Erythroblast (primary cell): ENCODE data around the gene KIF2C.
"Not testable (repeated sequence)": the region's sequence is repeated elsewhere in the genome, so short reads cannot be mapped to it uniquely, and the experiment has no call there.

ENCODE experiments used
- GATA1 ChIP-seq: IDR thresholded peaks from 2 replicates; pipeline ENCODE4 v1.6.1; 2011; ENCODE audit warnings: low read depth, mild to moderate bottlenecking, control low read depth, low read length, moderate library complexity
- POLR2A ChIP-seq: IDR thresholded peaks from 2 replicates; pipeline ENCODE4 v1.6.1; 2011; ENCODE audit warnings: mild to moderate bottlenecking, low read length

- not testable (repeated sequence) for TF ChIP-seq POLR2A, GATA1
Measured at GRCh38 chr1:44797886-44798285, 58.2 kb downstream of the KIF2C start.
